NB4 (cell line): Measurements from ENCODE around the gene CD3E.
"Not testable (repeated sequence)": the region's sequence is repeated elsewhere in the genome, so short reads cannot be mapped to it uniquely, and the experiment has no call there.

ENCODE experiments used
- DNase-seq: peaks from one replicate; pipeline ENCODE4 v3.0.0; 2010; ENCODE audit warnings: low read depth
- H3K4me3 ChIP-seq: one replicate; pipeline ENCODE4 v1.5.1; 2011; ENCODE audit warnings: mild to moderate bottlenecking, low read depth, low read length, moderate library complexity
- MYC ChIP-seq: IDR thresholded peaks from 2 replicates; pipeline ENCODE4 v1.6.1; 2011; ENCODE audit warnings: low read depth, low read length
- POLR2A ChIP-seq: IDR thresholded peaks from 2 replicates; pipeline ENCODE4 v1.6.1; 2011; ENCODE audit warnings: mild to moderate bottlenecking; ENCODE audit not compliant: insufficient read length; ENCODE audit errors: extremely low read depth
- TF ChIP-seq, protein P1 (sequence below): IDR thresholded peaks from one replicate; pipeline ENCODE4 v1.5.1; 2012; ENCODE audit warnings: low read depth, low read length
- TF ChIP-seq, protein P2 (sequence below): IDR thresholded peaks from 2 replicates; pipeline ENCODE4 v1.6.1; 2011; ENCODE audit warnings: low read depth, low read length

CD3E gene

DNA sequence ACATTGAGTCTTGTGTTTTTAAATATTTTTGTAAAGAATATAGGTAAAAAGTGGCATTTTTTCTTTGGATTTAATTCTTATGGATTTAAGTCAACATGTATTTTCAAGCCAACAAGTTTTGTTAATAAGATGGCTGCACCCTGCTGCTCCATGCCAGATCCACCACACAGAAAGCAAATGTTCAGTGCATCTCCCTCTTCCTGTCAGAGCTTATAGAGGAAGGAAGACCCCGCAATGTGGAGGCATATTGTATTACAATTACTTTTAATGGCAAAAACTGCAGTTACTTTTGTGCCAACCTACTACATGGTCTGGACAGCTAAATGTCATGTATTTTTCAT, 333 bp upstream of the CD3E start:
- TF ChIP-seq, protein P1, sequence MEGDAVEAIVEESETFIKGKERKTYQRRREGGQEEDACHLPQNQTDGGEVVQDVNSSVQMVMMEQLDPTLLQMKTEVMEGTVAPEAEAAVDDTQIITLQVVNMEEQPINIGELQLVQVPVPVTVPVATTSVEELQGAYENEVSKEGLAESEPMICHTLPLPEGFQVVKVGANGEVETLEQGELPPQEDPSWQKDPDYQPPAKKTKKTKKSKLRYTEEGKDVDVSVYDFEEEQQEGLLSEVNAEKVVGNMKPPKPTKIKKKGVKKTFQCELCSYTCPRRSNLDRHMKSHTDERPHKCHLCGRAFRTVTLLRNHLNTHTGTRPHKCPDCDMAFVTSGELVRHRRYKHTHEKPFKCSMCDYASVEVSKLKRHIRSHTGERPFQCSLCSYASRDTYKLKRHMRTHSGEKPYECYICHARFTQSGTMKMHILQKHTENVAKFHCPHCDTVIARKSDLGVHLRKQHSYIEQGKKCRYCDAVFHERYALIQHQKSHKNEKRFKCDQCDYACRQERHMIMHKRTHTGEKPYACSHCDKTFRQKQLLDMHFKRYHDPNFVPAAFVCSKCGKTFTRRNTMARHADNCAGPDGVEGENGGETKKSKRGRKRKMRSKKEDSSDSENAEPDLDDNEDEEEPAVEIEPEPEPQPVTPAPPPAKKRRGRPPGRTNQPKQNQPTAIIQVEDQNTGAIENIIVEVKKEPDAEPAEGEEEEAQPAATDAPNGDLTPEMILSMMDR, result no peak
- TF ChIP-seq MYC (no peak), POLR2A (no peak)
- TF ChIP-seq, protein P2, sequence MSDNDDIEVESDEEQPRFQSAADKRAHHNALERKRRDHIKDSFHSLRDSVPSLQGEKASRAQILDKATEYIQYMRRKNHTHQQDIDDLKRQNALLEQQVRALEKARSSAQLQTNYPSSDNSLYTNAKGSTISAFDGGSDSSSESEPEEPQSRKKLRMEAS, result no peak
- H3K4me3 ChIP-seq, result no peak overlapping the region
- DNase-seq, result no peak

DNA sequence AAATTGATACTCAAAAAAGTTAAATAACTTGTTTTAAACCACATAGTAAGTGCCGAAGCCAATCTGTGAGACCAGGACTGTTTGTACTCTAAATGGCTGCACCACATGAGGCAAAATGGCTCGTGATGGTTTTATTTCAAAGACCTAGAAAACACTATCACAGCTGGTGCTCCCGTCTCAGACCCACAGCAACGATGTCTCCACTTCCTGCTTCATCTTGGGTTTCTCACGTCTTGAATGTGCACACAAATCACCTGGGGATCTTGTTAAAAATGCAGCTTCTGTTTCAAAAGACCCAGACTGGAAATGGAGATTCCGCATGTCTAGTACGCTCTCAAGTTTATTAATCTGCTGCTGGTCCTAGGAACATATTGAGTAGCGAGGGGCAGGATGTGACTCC, 1.2 kb downstream of the CD3E start:
- DNase-seq, result no peak
- no peak overlapping the region for H3K4me3 ChIP-seq
- TF ChIP-seq, protein P2, result no peak
- TF ChIP-seq POLR2A (no peak), MYC (no peak)
- TF ChIP-seq, protein P1, result no peak

DNA sequence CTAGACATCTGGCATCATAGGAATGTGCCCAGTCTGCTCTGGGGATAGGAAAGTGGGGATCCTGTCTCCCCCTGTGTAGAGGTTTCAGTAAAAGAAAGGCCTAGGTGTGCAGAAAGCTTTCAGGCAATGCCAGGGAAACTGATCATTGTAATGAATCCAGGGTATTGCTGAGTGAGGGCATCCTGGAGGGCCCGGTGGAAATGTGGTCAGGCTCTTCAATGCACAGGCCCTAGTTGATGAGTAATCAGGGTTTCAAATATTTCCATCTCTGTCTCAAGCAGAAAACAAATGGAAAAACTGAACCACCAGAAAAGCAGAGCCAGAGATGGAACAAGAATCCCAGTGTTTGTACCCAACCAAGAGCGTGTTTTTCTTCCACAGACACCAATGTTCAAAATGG, 2.0 kb downstream of the CD3E start:
- no peak for DNase-seq
- TF ChIP-seq, protein P2, result no peak
- TF ChIP-seq, protein P1, result no peak
- TF ChIP-seq POLR2A, result no peak
- no peak for TF ChIP-seq MYC
- H3K4me3 ChIP-seq, result no peak overlapping the region

DNA sequence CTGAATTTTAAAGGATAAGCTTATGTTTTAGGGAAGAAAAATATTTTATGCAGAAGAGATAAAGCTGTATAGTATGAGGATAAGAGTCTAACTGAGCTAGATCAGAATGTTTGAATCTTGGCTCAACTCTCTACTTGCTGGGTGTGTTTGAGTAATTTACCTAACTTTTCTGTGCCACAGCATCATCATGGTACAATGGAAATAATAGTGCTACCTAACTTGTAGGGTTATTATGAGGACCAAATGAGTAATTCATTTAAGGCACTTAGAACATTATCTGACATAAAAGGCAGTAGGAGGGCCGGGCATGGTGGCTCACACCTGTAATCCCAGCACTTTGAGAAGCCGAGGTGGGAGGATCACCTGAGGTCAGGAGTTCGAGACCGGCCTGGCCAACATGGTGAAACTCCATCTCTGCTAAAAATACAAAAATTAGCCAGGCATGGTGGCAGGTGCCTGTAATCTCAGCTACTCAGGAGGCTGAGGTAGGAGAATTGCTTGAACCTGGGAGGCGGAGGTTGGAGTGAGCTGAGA, 4.5 kb downstream of the CD3E start:
- not testable (repeated sequence) for H3K4me3 ChIP-seq, DNase-seq

DNA sequence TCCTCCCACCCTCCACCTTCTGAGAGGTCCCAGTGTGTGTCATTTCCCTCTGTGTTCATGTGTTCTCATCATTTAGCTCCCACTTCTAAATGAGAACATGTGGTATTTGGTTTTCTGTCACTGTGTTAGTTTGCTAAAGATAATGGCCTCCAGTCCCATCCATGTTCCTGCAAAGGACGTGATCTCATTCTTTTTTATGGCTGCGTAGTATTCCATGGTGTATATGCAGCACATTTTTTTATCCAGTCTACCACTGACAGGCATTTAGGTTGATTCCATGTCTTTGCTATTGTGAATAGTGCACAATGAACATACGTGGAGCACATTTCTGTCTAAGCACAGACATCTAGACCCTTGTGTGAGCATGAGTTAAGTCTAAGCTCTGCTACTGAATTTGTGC, 5.7 kb downstream of the CD3E start:
- TF ChIP-seq, protein P1, result no peak
- TF ChIP-seq, protein P2, result no peak
- TF ChIP-seq MYC (no peak), POLR2A (no peak)
- DNase-seq, result no peak

DNA sequence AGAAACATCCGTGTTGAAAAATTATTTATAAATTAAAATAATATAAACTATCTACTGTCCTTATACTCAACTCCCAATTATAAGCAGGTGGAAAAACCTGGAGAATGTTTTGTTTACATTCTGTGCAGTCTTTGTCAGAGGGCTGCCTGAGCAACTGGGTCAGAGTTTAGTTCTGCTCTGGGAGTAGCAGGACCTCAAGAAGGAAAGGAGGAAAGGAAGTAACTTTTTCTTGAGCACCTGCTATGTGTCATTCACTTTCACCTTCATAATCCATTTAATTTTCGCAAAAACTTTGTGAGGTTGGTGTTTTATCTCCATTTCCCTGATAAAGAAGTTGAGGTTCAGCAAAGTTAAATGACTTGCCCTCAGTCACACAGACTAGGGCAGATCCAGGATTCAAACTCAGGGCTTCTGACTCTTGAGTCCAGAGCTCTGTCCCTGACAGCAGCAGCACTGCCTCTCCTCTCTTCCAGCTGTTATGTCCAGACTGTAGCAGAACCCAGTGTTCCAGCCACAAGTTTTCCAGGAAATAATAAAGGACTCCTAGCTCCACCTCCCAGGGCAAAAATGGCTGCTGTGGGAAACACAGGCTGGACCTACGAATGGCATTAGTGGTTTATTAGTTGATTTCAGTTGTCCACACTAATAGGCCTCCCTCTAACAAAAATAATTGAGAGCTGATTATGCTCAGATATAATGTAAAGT, 6.4 kb downstream of the CD3E start:
- no peak for DNase-seq
- no peak overlapping the region for H3K4me3 ChIP-seq

More for the DNA sequence above, 5.7 kb downstream of the CD3E start:
- no peak overlapping the region for H3K4me3 ChIP-seq

More for the DNA sequence above, 6.4 kb downstream of the CD3E start:
- TF ChIP-seq, protein P1, result no peak
- no peak for TF ChIP-seq MYC
- TF ChIP-seq, protein P2, result no peak
- no peak for TF ChIP-seq POLR2A
